GM21619 (cell line): ENCODE data around the gene AIRE.

Source experiments
- ATAC-seq: cut with Tn5 transposase; IDR thresholded peaks from one replicate; pipeline ENCODE4 v1.9.1; 2021; ENCODE audit not compliant: unreplicated experiment

The AIRE gene

DNA sequence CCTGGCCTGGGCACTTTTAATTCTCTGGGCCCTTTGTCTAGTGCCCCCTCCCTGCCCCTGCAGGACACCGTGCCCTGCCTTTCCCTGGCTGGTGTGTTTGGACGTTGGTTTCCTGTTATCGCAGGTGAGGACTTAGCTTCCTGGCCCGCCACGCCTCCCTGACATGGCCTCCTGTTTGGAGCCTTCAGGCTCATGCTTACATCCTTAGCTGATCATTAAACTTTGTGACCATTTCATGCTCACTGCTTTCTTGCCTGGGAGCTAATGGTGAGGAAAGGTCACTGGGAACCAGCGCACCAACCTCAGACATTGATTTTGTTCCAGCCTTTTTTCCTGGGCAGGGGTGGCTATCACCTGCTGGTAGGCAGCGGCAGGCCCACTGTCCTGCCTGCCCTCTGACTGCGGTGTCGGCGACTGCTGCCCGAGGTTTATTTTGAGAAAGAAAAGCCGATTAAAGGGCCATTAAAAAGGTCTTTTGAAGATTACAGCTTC is 17.9 kb downstream of the AIRE start:
- ATAC-seq, result no peak

DNA sequence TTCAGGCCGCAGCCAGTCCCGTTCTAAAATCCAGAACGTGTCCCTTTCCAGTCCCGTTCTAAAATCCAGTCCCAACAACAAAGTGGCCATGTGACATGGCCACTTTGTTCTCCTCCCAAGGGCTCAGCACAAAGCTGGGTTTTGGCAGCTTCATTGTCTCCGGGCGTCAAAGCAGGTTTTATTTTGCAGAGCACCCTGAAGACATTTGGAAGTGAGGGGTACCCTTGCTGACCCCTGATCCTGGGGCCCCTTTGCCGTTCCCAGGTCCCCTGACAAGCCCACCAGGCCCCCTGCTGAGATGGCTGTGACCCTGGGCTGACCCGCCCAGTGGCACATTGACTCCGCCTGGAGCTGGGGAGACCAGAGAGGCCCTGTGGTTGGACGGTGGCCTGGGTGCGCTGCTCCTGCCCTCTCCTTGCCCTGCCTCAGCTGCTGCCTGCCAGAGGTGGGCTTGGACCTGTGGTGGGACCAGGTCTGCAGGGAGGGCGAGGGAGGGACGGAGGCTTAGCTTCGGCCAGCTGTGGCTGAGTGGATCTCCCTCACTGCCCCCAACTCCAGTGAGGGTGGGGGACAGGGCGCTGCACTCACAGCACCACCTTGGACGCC is 18.4 kb downstream of the AIRE start:
- ATAC-seq, result no peak

DNA sequence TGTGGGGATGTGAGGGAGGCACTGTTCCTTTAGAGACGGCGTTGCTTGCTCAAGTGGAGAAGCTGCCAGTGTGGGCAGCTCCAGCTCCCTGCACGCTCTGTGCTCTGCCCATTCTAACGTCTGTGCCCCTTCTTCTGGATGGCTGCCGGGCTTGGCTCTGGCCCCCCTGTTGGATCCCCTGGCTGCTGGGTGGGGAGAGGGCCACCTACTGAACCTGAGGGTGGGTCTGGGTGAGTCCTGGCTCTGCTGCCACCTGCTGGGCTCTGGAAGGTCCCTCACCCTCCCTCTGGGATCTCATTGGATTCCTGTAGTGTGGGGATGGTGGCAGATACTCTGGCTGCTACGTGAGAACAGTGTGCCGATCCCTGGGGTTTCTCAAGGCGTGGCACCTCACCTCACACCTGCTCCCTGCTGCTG is 19.2 kb downstream of the AIRE start:
- no peak for ATAC-seq

DNA sequence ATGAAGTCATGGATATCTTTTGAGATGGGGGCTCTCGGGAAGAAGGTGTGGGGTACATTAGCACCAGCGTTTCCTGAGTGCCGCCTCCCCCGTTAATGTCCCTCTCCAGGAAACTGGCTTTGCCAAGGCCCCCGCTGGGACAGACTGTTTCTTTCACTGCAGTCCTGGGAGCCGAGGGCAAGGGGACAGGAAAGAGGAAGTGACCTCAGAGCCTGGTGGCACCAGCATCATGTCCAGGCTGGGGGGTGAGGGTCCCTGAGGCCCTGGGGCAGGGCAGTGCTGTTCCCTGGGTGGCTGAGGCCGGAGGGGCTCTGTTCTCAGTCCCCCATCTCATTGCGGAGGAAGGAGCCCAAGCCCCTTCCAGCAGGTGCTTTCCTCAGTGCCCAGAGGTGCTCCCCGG is 20.0 kb downstream of the AIRE start:
- no peak for ATAC-seq

DNA sequence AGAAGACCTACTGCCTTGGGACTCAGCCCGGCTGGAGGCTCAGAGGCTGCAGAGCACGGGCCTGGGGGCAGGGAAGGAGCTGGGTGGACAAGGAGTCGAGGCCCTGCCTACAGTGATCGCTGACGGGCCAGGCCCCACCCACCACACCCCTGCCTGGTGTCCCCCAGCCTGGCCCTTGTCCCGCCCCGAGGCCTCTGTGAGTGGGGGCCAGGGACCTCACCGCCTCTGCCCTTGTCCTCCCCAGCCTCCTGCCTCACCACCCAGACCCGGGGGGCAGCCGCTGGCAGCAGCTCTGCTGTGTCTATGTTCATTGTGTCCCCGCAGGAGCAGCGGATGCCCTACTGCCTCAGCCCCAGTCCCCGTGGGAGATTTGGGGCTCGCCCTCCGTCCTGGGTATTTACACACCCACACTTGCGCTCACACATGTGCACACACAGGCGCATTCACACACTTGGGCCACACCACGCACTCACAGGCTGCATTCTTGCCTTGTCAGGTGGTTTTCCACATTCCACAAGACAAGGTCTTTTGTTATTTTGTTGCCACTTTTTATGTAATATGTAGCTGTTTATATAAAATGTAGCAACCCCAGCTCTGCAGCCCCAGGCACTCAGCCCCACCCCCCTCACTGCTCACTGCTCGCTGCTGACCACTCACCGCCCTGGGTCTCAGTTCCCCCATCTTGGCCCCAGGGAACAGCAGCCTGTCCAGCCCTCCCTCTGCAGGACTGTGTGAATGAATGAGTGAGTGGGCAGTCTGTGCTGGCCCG is 21.4 kb downstream of the AIRE start:
- no peak for ATAC-seq

DNA sequence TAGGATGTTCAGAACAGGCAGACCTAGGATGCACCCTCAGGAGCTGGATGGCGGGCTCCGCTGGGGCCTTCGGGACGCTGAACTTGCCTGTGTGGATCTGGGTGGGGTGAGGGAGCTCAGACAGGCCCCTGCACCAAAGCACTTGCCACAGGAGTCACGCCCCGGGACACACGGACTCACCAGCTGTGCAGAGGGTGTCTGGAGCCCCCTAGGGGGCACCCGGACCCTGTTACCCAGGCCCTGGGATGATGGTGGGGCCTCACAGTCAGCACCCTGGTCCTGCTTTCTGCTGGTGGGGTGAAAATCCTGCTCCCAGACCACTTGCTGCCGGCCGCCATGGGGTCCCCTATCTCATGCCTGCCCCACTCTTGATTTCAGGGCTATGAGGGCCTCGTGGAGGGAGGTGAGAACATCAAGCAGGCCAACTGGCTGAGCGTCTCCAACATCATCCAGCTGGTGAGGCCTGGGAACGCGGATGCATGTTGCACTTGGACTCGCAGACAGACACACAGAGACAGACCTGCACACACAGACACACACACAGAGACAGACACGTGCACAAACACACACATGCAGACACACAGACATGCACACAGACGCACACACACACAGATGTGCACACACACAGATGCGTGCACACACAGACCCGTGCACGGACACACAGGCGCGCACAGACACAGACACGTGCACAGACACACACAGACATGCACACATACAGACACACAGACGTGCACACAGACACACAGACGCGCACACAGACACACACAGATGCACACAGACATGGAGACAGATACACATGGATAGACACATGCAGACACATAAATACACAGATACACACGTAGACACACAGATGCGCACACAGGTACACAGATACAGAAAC is 25.2 kb downstream of the AIRE start:
- no peak for ATAC-seq

DNA sequence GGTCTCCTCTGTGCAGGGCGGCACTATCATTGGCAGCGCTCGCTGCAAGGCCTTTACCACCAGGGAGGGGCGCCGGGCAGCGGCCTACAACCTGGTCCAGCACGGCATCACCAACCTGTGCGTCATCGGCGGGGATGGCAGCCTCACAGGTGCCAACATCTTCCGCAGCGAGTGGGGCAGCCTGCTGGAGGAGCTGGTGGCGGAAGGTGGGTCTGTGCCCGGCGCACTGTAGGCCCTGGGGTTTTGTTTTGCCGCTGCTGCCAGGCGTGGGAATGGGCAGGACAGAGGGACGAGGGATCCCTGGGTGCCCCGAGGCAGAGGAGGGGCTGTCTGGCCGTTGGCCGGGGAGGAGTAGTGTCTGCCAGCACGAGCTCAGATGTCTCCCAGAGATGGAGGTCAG is 26.4 kb downstream of the AIRE start:
- ATAC-seq, result no peak

DNA sequence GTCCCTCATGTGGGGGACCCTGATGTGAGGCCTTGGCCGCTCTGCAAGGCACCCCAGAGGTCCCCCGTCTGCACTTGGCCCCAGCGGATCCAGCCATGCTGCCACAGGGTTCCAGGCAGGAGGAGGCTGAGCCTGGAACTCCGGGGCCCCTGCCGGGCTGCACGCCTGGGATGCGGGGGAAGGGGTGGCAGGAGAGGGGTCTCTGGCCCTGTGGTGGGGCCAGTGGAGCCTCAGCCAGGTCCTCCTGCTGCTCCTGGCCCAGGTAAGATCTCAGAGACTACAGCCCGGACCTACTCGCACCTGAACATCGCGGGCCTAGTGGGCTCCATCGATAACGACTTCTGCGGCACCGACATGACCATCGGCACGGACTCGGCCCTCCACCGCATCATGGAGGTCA is 27.0 kb downstream of the AIRE start:
- ATAC-seq, result no peak

DNA sequence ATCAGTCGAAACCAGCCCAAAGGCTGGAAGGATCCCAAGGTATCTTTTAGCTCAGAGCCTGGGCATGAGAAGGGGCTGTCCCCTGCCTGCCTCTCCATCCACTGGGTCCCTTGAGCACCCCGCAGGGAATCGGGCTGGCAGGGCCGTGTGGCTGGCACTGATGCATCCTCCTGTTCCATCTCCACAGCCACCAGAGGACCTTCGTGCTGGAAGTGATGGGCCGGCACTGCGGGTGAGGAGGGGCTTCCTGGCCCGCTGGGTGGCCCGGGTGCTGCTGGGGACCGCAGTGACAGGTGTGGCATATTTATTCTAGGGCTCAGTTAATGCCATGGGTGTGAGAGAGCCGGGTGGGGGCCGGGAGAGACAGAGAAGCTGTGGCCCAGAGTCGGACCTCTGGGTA is 27.8 kb downstream of the AIRE start:
- no peak for ATAC-seq

DNA sequence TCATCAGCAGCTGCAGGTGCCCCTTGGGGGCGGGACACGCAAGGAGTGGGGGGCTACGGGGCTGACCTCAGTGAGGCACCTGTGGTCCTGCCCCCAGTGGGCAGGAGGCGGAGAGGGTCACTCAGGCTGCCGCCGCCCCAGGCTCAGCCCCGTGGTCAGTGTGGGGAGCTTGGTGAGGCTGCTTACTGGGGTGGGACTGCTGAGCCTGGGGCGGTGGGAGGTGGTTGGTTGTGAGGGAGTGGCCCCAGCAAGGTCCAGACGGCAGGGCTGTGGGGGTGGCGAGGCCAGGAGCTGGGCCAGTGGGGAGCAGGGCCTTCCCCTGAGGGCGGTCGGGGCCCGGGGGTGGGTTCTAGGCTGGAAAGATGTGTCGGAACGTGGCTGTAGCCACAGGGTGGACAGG is 28.5 kb downstream of the AIRE start:
- ATAC-seq, result no peak

DNA sequence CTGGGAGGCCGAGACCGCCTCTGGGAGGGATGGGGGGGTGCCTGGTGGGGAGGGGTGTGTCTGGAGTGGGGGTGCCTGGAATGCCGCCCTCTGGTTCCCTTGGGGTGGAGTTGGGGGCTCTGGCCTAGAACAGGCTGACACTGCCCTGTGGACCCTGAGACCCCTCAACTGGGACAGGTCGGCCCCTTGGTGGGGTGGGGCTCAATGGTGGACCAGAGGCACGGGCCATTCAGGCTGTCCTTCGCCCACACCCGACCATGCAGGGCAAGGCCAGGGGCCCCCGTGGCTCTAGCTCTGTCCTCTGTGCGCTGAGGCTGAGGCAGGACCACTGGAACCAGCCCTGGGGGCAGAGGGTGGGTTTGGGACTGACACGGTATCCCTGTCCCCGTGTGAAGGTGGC is 28.9 kb downstream of the AIRE start:
- ATAC-seq, result no peak

DNA sequence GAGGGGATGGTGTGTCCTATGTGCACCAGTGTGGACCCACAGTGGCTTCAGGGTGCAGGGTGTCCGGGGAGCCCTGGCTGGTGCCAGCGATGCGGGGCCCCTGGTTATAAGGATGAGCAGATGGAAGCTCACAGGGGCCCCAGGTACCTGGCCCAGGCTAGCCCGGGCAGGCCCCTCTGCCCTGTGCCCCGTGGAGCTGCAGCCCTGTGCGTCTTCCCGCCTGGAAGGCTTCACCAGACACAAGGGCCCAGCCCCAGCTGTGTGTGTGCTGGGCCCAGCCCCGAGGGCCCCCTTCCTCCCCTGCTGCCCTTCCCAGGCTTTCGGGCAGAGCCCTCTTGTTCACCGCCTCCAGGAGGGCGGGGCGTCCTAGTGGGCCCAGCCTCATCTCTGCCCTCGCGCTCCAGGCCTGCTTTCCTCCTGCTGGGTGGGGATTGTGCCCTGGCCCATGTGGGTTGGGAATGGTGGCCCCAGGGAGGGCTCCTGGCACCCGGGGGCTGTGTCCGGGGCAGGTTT is 30.1 kb downstream of the AIRE start:
- ATAC-seq, result no peak

DNA sequence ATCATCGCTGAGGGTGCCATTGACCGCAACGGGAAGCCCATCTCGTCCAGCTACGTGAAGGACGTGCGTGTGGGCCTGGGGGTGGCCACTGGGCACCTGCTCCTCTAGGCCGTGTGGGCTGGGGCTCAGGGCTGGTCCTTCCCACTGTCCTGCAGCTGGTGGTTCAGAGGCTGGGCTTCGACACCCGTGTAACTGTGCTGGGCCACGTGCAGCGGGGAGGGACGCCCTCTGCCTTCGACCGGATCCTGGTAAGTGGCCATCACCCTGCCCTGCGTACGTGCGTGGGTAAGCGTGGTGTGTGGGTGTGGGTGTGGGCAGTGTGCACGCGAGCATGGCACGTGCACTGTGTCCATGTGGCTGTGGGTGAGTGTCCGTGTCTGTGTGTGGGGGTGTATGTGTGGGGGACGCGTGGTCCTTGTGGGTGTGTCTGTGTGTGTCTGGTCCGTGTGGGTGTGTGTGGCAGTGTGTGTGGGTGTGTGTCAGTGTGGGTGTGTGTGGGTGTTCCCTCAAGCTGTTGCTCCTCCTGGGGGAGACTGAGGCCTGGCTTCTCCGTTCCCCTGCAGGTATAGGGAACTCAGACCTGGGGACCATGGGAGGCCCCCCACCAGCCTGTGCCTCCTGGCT is 30.7 kb downstream of the AIRE start:
- no peak for ATAC-seq

DNA sequence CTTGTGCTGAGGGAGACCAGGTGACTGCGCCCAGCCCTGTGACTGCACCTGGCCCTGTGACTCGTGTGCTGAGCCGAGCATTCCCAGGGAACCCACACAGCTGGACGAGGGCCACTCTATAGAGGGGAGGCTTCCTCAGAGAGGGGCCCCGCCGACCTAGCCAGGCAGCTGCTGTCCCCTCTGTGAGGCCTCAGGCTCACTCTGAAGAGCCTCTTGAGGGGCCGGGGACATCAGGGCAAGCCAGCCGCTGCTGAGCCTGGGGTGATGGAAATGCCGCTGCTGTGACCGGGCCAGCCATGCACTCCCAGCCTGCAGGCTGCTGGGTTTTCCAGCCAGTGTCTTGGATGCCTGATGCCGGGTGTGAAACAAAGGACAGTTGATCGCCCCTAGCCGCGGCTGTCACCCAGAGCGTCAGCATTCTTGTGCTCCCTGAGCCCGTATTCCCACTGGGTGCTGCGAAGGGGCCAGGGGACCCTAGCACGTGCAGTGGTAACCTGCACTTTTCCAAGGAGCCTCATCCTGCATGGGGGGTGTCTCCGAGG is 31.6 kb downstream of the AIRE start:
- ATAC-seq, result no peak

DNA sequence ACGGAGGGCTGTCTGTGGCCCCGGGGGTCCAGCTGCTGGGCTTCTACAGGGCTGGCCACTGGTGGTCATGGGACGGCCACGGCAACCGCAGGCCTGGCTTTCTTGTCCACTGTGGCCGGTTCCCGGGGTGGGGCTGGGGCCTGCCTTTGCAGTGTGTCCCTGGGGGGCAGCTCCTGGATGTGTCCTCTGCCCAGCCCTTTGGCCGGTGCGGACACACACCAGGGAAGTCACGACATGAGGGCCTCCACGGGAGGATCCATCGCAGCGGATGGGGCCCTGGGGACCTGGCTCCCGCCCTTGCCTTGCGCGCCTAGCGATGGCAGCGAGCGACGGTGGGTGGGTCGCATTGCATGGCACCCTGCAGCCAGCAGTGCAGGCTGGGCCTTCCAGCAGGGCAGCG is 32.2 kb downstream of the AIRE start:
- ATAC-seq, result no peak

DNA sequence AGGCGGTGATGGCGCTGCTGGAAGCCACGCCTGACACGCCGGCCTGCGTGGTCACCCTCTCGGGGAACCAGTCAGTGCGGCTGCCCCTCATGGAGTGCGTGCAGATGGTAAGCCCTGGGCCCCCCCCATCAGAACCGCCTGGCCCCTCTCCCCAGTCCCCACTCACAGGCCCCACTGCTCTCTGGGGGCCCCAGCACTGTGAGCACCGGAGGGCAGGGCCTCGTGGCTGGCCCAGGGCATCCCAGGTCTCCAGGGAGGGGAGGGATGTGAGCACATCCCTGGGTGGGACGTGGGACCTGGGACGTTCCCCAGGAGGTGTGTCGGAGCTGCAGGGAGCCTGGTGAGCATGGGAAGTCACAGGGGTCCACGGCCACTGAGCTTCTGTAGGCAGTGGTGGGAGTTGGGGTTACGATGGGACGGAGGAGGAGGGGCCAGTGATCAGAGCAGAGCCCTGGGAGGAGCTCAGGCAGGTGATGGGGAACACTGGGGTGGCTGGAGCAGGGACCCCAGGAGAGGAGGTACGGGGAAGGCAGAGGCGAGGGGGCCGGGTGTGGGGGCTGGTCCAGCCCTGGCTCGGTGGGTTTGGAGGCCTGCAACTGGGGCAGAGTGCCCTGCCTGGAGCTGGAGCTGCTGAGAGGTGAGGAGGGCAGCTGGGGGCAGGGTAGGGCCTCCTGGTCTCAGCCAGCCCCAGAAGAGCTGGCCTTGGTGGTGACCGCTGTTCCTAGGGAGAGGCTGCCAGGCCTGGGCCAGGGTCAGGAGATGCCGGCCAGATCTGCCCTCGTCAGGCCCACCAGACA is 33.0 kb downstream of the AIRE start:
- no peak for ATAC-seq

DNA sequence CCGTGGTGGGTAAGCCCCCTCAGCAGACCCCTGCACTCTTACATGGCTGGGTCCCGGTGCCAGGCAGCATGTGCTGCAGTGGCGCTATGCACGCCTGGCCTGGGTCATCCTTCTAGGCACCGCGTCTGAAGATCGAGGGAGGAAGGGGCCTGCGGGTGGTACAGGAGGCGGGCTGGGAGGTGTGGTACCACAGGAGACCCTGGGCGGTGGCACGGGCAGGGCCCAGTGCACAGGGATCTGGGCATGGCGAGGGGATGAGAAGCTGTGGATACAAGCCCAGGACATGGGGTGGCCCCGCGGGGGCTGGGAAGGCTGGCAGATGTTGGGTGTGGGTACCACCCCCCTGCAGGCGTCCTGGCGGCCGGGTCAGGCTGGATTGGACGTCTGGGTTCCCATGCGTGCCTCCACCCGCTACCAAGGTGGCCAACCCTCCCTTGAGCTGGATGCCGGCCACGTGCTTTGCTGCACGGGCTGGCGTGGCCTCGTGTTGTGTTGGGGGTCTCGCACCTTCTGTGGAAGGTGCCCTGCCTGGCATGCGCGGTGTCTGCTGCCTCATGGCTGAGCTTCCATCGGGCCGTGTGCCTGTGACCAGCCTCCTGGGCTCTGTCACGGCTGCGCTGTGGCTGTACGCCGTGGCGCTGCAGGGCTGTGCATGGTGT is 33.9 kb downstream of the AIRE start:
- no peak for ATAC-seq

DNA sequence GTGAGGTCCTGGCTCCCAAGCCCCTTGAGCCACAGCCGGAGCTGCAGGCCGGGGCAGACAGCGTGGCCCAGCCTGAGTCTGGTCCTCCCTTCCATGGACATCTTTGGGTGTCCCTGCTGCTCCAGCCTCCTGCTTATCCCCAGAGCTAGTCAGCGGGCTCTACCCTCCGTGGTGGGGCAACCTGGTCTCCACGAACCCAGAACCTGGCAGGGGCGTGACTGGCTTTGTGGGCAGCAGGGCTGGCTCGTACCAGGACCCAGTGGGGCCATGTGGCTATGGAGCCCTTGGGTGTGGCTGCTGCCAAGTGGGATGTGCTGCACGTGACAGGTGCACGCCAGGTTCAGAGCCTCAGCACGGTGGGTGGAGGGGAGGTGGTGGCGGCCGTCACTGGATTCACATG is 35.2 kb downstream of the AIRE start:
- ATAC-seq, result no peak

DNA sequence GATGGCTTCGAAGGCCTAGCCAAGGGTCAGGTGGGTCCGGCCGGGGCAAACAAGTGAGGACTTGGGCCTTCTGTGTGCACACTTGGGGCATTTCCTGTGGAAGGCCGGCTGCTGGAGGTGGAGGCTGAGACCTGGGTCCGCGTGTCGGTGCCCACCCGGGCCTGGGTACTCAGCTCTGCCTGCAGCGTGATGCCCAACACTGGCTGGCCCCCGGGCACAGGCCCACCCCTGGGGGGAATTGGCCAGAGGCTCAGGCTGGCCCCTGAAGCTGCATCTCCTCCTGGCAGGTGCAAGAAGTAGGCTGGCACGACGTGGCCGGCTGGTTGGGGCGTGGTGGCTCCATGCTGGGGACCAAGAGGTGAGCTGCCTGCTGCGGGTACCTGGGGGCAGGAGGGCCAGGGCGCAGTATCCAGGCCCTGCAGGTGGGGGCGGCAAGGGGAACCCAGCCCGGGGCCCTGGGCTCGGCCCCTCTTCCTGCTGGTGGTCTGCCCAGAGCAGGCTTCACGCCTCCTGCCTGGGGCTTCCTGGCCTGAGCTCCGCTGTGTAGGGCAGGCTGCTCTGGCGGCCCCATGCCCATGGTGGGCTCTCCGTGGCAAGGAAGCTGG is 36.3 kb downstream of the AIRE start:
- ATAC-seq, result no peak
